ENCODE data around the gene CACNA1I.
A peak's percentile ranks its signal among the peaks of the same experiment; 100 is the strongest.

Gene CACNA1I

GRCh38 chr22:39722032-39722325, 151.4 kb downstream of the CACNA1I start:
- DNase-seq (ENCODE audit: insufficient read length): no peak
- TF ChIP-seq POLR2A (IDR thresholded peaks at IDR 0.05; ENCODE audit: low read depth, low read length) (no peak), POLR2AphosphoS5 (IDR thresholded peaks at IDR 0.05; ENCODE audit: low read depth, low read length) (no peak), TAF1 (IDR thresholded peaks at IDR 0.05; ENCODE audit: borderline replicate concordance, low read depth, low read length) (no peak)
- no peak for FAIRE-seq

- no peak for TF ChIP-seq TAF1 (IDR thresholded peaks at IDR 0.05; ENCODE audit: borderline replicate concordance, low read depth, low read length)
- TF ChIP-seq POLR2A (IDR thresholded peaks at IDR 0.05; ENCODE audit: low read depth, low read length): no peak
- no peak for TF ChIP-seq POLR2AphosphoS5 (IDR thresholded peaks at IDR 0.05; ENCODE audit: low read depth, low read length)
- DNase-seq (ENCODE audit: insufficient read length) (no peak), FAIRE-seq (no peak)
These were observed 151.9 kb downstream of the CACNA1I start for GRCh38 chr22:39722501-39722900.

- TF ChIP-seq TAF1 (IDR thresholded peaks at IDR 0.05; ENCODE audit: borderline replicate concordance, low read depth, low read length) (no peak), POLR2AphosphoS5 (IDR thresholded peaks at IDR 0.05; ENCODE audit: low read depth, low read length) (no peak), POLR2A (IDR thresholded peaks at IDR 0.05; ENCODE audit: low read depth, low read length) (no peak)
- FAIRE-seq: no peak
- no peak for DNase-seq (ENCODE audit: insufficient read length)
These were observed 152.9 kb downstream of the CACNA1I start for GRCh38 chr22:39723463-39723862.

- DNase-seq (ENCODE audit: insufficient read length) (no peak), FAIRE-seq (no peak)
- no peak for TF ChIP-seq TAF1 (IDR thresholded peaks at IDR 0.05; ENCODE audit: borderline replicate concordance, low read depth, low read length)
- TF ChIP-seq POLR2A (IDR thresholded peaks at IDR 0.05; ENCODE audit: low read depth, low read length): no peak
- TF ChIP-seq POLR2AphosphoS5 (IDR thresholded peaks at IDR 0.05; ENCODE audit: low read depth, low read length): no peak
These were observed 153.4 kb downstream of the CACNA1I start for GRCh38 chr22:39723899-39724351.

- DNase-seq (ENCODE audit: insufficient read length) (no peak), FAIRE-seq (peak; percentile 51)
These were observed 153.8 kb downstream of the CACNA1I start for GRCh38 chr22:39724390-39724789.

GRCh38 chr22:39724857-39725256, 154.3 kb downstream of the CACNA1I start:
- no peak for TF ChIP-seq TAF1 (IDR thresholded peaks at IDR 0.05; ENCODE audit: borderline replicate concordance, low read depth, low read length)
- TF ChIP-seq POLR2AphosphoS5 (IDR thresholded peaks at IDR 0.05; ENCODE audit: low read depth, low read length): no peak
- TF ChIP-seq POLR2A (IDR thresholded peaks at IDR 0.05; ENCODE audit: low read depth, low read length): no peak
- no peak for FAIRE-seq
- no peak for DNase-seq (ENCODE audit: insufficient read length)

More at GRCh38 chr22:39724390-39724789, 153.8 kb downstream of the CACNA1I start:
- TF ChIP-seq POLR2A (IDR thresholded peaks at IDR 0.05; ENCODE audit: low read depth, low read length): no peak
- no peak for TF ChIP-seq TAF1 (IDR thresholded peaks at IDR 0.05; ENCODE audit: borderline replicate concordance, low read depth, low read length)
- TF ChIP-seq POLR2AphosphoS5 (IDR thresholded peaks at IDR 0.05; ENCODE audit: low read depth, low read length): no peak

GRCh38 chr22:39725351-39726035, 154.9 kb downstream of the CACNA1I start:
- FAIRE-seq (no peak), DNase-seq (ENCODE audit: insufficient read length) (no peak)
- TF ChIP-seq POLR2AphosphoS5 (IDR thresholded peaks at IDR 0.05; ENCODE audit: low read depth, low read length): no peak

GRCh38 chr22:39727541-39727940, 157.0 kb downstream of the CACNA1I start:
- FAIRE-seq (no peak), DNase-seq (ENCODE audit: insufficient read length) (no peak)
- no peak for TF ChIP-seq POLR2AphosphoS5 (IDR thresholded peaks at IDR 0.05; ENCODE audit: low read depth, low read length)
- TF ChIP-seq POLR2A (IDR thresholded peaks at IDR 0.05; ENCODE audit: low read depth, low read length): no peak
- no peak for TF ChIP-seq TAF1 (IDR thresholded peaks at IDR 0.05; ENCODE audit: borderline replicate concordance, low read depth, low read length)

- DNase-seq (ENCODE audit: insufficient read length) (no peak), FAIRE-seq (no peak)
- TF ChIP-seq TAF1 (IDR thresholded peaks at IDR 0.05; ENCODE audit: borderline replicate concordance, low read depth, low read length): no peak
- TF ChIP-seq POLR2A (IDR thresholded peaks at IDR 0.05; ENCODE audit: low read depth, low read length): no peak
- no peak for TF ChIP-seq POLR2AphosphoS5 (IDR thresholded peaks at IDR 0.05; ENCODE audit: low read depth, low read length)
These were observed 157.8 kb downstream of the CACNA1I start for GRCh38 chr22:39728236-39728860.

GRCh38 chr22:39729141-39729934, 158.8 kb downstream of the CACNA1I start:
- no peak for DNase-seq (ENCODE audit: insufficient read length)
- FAIRE-seq: no peak
- TF ChIP-seq POLR2AphosphoS5 (IDR thresholded peaks at IDR 0.05; ENCODE audit: low read depth, low read length) (no peak), POLR2A (IDR thresholded peaks at IDR 0.05; ENCODE audit: low read depth, low read length) (no peak), TAF1 (IDR thresholded peaks at IDR 0.05; ENCODE audit: borderline replicate concordance, low read depth, low read length) (no peak)

GRCh38 chr22:39731481-39731880, 160.9 kb downstream of the CACNA1I start:
- no peak for DNase-seq (ENCODE audit: insufficient read length)
- no peak for FAIRE-seq
- TF ChIP-seq POLR2AphosphoS5 (IDR thresholded peaks at IDR 0.05; ENCODE audit: low read depth, low read length) (no peak), TAF1 (IDR thresholded peaks at IDR 0.05; ENCODE audit: borderline replicate concordance, low read depth, low read length) (no peak), POLR2A (IDR thresholded peaks at IDR 0.05; ENCODE audit: low read depth, low read length) (no peak)
